Caco-2 (cell line): Measurements from ENCODE around the gene TSPYL2. TPM values are rescaled to one million over a fixed set of nuclear protein-coding genes. Genes with fewer than 3 reads are reported as not detected.

Experiments
- BruUV-seq: library from RNA; stranded (reverse); fragments of 400-500 nt; replicated peaks from 2 replicates; lab custom pipeline; 2021; lab: Mats Ljungman, UMichigan
- CTCF ChIA-PET: fragments of 300-600 bp; sonication (Branson Sonifier 250); formaldehyde crosslinking; loops from one replicate; lab custom pipeline; 2022; ENCODE audit warnings: antibody characterized with exemption; lab: Charles Lee
- POLR2A ChIA-PET: fragments of 300-600 bp; sonication (Branson Sonifier 250); formaldehyde crosslinking; loops from one replicate; lab custom pipeline; 2022; ENCODE audit warnings: antibody characterized with exemption; lab: Charles Lee
- DNase-seq, 2 experiments: peaks; one replicate each; pipeline versions ENCODE4 v3.0.0 to v3.0.0-alpha.2; 2020 to 2022
- H3K27me3 ChIP-seq: replicated peaks from 2 replicates; pipeline ENCODE4 v1.6.0; 2011; ENCODE audit warnings: low read length; ENCODE audit not compliant: control insufficient read depth, insufficient read depth
- H3K36me3 ChIP-seq: 2 replicates; pipeline ENCODE4 v1.5.1; 2011; ENCODE audit warnings: low read length; ENCODE audit not compliant: control insufficient read depth, insufficient read depth
- H3K4me1 ChIP-seq: fragments of 250-450 bp; sonication (Bioruptor Pico); 2 replicates; pipeline ENCODE4 v1.5.1; 2020; ENCODE audit warnings: mild to moderate bottlenecking
- H3K4me3 ChIP-seq: 2 replicates; pipeline ENCODE4 v1.5.1; 2011; ENCODE audit warnings: low read depth, mild to moderate bottlenecking, control low read depth, low read length
- H3K9me3 ChIP-seq: fragments of 250-450 bp; sonication (Bioruptor Pico); 2 replicates; pipeline ENCODE4 v1.5.1; 2020; ENCODE audit warnings: mild to moderate bottlenecking, moderate library complexity
- H3K27ac Mint-ChIP-seq: one replicate; pipeline ENCODE4 v1.8.0; 2022; ENCODE audit warnings: mixed read lengths; ENCODE audit not compliant: unreplicated experiment
- H3K27me3 Mint-ChIP-seq: one replicate; pipeline ENCODE4 v1.8.0; 2022; ENCODE audit warnings: mixed read lengths; ENCODE audit not compliant: insufficient read depth, unreplicated experiment
- H3K36me3 Mint-ChIP-seq: one replicate; pipeline ENCODE4 v1.8.0; 2022; ENCODE audit warnings: mild to moderate bottlenecking, mixed read lengths; ENCODE audit not compliant: insufficient read depth, unreplicated experiment
- H3K4me1 Mint-ChIP-seq: one replicate; pipeline ENCODE4 v1.8.0; 2022; ENCODE audit warnings: low read depth, mixed read lengths; ENCODE audit not compliant: unreplicated experiment
- H3K4me3 Mint-ChIP-seq: one replicate; pipeline ENCODE4 v1.8.0; 2022; ENCODE audit warnings: mild to moderate bottlenecking, moderate library complexity, mixed read lengths; ENCODE audit not compliant: unreplicated experiment
- H3K9me3 Mint-ChIP-seq: one replicate; pipeline ENCODE4 v1.8.0; 2022; ENCODE audit warnings: mixed read lengths; ENCODE audit not compliant: unreplicated experiment
- CTCF ChIP-seq, 2 experiments: fragments of 200-600 bp in 1 of 2; IDR thresholded peaks; 1 replicate in 1 of 2; 2 replicates in 1 of 2; pipeline versions ENCODE4 v1.5.1 to v1.8.0; 2011 to 2022; ENCODE audit warnings: antibody characterized with exemption in 1 of 2, control low read depth in 1 of 2, inconsistent platforms in 1 of 2, low read depth in 1 of 2, low read length in 1 of 2, mild to moderate bottlenecking in 1 of 2, moderate library complexity in 1 of 2; ENCODE audit not compliant: insufficient read depth in 1 of 2, severe bottlenecking in 1 of 2, unreplicated experiment in 1 of 2
- intact Hi-C: fragments of 100-400 bp; cut with micrococcal nuclease; formaldehyde crosslinking; loops from one replicate; pipeline ENCODE4 v1.10.0; 2022; ENCODE audit not compliant: unreplicated experiment
- total RNA-seq: library from RNA; stranded (reverse); gene quantifications from 2 replicates; pipeline ENCODE4 v1.2.3, GENCODE V29; 2022

Gene TSPYL2
- total RNA-seq, 1 experiment from 2014 or later = 30.9 TPM

GRCh38 chrX:53084043-53084570 is 1.9 kb downstream of the TSPYL2 start:
- Histone ChIP-seq H3K9me3 (no peaks in the 10 kb centered on the region), H3K4me3 (no peak overlapping the region), H3K36me3 (no peaks in the 10 kb centered on the region; the same call in 1 of the 2 replicates), H3K4me1 (no peaks in the 10 kb centered on the region), H3K27me3 (no peaks in the 10 kb centered on the region)
- no peaks in the 10 kb centered on the region for H3K9me3 Mint-ChIP-seq
- no TSS peak for BruUV-seq
- no peak for DNase-seq
- no peak overlapping the region for H3K27ac Mint-ChIP-seq
- intact Hi-C loops = loop anchor here (5.0 kb wide), 1 partner anchor 598 kb away; no protein-coding TSS in a partner anchor
- peaks cover 28% of the 10 kb centered on the region for H3K36me3 Mint-ChIP-seq
- peaks cover 7% of the 10 kb centered on the region for H3K4me1 Mint-ChIP-seq
- no peak overlapping the region for H3K4me3 Mint-ChIP-seq
- no peaks in the 10 kb centered on the region for H3K27me3 Mint-ChIP-seq
- ChIA-PET CTCF (no interaction called here), POLR2A (no interaction called here)
- TF ChIP-seq CTCF (IDR thresholded peaks at IDR 0.05; ENCODE audit: insufficient read depth in 1 of 2, low read depth in 1 of 2, low read length in 1 of 2, severe bottlenecking in 1 of 2, unreplicated experiment in 1 of 2) = no peak

GRCh38 chrX:53084863-53085262 is 2.7 kb downstream of the TSPYL2 start:
- Histone ChIP-seq H3K4me3 (no peak overlapping the region), H3K27me3 (no peaks in the 10 kb centered on the region), H3K36me3 (no peaks in the 10 kb centered on the region; the same call in 1 of the 2 replicates), H3K4me1 (no peaks in the 10 kb centered on the region), H3K9me3 (no peaks in the 10 kb centered on the region)
- intact Hi-C loops = loop anchor here (5.0 kb wide), 1 partner anchor 597 kb away; no protein-coding TSS in a partner anchor
- no peaks in the 10 kb centered on the region for H3K9me3 Mint-ChIP-seq
- H3K4me3 Mint-ChIP-seq = no peak overlapping the region
- no peak for TF ChIP-seq CTCF (IDR thresholded peaks at IDR 0.05; ENCODE audit: insufficient read depth in 1 of 2, low read depth in 1 of 2, low read length in 1 of 2, severe bottlenecking in 1 of 2, unreplicated experiment in 1 of 2)
- BruUV-seq = no TSS peak
- H3K36me3 Mint-ChIP-seq = peaks cover 28% of the 10 kb centered on the region
- H3K4me1 Mint-ChIP-seq = peaks cover 7% of the 10 kb centered on the region
- H3K27me3 Mint-ChIP-seq = no peaks in the 10 kb centered on the region
- no peak overlapping the region for H3K27ac Mint-ChIP-seq
- POLR2A ChIA-PET = no interaction called here
- no peak for DNase-seq
- CTCF ChIA-PET = no interaction called here

GRCh38 chrX:53085661-53086229 is 3.6 kb downstream of the TSPYL2 start:
- H3K9me3 ChIP-seq = no peaks in the 10 kb centered on the region
- DNase-seq = no peak
- Mint-ChIP-seq H3K4me3 (no peak overlapping the region), H3K27me3 (no peaks in the 10 kb centered on the region), H3K9me3 (no peaks in the 10 kb centered on the region), H3K4me1 (peaks cover 7% of the 10 kb centered on the region), H3K36me3 (peaks cover 28% of the 10 kb centered on the region), H3K27ac (no peak overlapping the region)
- no peaks in the 10 kb centered on the region for H3K27me3 ChIP-seq
- ChIA-PET POLR2A (no interaction called here), CTCF (no interaction called here)
- H3K4me3 ChIP-seq = no peak overlapping the region
- no peaks in the 10 kb centered on the region for H3K4me1 ChIP-seq
- BruUV-seq = no TSS peak
- no peaks in the 10 kb centered on the region; the same call in 1 of the 2 replicates for H3K36me3 ChIP-seq
- intact Hi-C loops = no loop called here
- TF ChIP-seq CTCF (IDR thresholded peaks at IDR 0.05; ENCODE audit: insufficient read depth in 1 of 2, low read depth in 1 of 2, low read length in 1 of 2, severe bottlenecking in 1 of 2, unreplicated experiment in 1 of 2) = no peak
